ENCODE results near the gene TRIM26.
"Not testable (repeated sequence)": the region's sequence is repeated elsewhere in the genome, so short reads cannot be mapped to it uniquely, and the experiment has no call there.

TRIM26 gene

DNA sequence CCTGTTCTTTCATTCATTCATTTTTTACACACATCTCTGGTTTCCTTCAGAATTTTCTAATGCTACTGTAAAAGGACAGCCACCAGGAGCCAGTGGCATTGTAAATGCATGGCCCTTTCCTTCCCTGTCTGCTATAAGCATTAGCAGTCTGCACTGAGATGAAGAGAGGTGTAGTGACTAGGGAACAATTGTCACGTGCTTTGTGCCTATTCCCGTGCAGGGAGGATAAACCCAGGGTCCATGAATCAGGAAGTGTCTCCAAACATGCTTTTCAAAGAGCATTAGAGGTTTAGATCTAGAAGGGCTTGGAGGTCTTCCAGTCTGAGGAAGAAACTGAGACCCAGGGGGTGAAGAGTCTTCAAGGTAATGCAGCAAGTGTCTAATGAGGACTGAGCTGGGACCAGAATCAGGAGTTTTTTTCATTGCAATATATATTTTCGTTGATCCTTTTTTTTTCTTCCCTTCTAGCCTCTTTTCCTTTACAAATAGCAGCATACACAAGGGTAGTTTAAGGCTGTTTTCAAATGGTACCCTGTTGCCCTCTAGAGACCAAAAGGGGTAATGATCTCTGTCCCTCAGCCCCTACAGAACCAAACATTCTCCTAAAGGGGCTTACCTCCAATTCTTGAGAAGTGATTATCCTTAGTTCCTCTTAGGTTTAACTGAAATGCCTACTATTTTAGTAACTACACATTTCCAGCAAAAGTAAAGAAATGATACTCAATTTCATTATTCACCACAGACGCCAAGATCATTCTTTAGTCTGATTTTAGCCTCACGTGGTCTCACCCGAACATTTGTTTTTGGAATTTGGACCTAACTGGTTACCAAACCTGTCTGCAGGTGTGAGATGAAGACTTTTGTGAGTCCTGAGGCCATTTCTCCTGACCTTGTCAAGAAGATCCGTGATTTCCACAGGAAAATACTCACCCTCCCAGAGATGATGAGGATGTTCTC is 43.3 kb downstream of the TRIM26 start:
- no peak for DNase-seq (ENCODE audit: low read depth in 2 of 2)

DNA sequence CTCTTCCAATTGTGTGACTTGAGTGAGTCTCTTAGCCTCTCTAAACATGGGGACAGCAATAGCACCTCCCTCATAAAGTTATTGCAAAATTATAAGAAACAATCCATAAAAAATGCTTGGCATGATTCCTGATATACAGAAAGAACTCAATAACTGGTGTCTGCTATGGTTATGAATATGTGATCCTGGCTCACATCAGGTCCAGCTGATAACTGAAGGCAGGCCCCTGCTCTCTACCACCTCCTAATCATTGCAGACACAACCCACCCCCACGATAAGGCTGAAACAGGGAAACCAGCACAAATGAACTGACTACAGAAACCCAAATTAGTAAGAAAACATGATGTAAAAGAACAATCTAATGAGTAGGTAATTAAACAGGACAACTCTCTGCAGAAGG is 44.5 kb downstream of the TRIM26 start:
- DNase-seq (ENCODE audit: low read depth in 2 of 2): no peak

DNA sequence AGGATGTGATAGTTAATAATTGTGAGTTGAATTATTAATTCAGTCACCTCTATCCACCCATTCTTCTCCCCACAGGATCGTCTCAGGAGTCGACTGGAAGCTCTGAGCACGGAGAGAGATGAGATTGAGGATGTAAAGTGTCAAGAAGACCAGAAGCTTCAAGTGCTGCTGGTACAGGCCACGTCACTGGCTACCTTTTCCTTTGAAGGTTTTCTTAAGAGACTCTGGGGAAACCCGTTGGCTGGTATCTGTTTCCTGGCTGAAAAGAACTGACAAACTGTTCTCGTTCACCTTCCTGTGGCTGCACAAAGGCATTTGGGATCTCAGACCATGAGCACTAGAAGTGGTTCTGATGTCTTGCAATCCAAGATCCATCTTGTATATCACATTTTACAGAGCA is 46.1 kb downstream of the TRIM26 start:
- no peak for DNase-seq (ENCODE audit: low read depth in 2 of 2)

DNA sequence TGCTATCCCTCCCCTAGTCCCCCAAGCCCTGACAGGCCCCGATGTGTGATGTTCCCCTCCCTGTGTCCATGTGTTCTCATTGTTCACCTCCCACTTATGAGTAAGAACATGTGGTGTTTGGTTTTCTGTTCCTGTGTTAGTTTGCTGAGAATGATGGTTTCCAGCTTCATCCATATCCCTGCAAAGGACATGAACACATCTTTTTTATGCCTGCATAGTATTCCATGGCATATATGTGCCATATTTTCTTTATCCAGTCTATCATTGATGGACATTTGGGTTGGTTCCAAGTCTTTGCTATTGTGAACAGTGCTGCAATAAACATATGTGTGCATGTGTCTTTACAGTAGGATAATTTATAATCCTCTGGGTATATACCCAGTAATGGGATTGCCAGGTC is 48.0 kb downstream of the TRIM26 start:
- DNase-seq (ENCODE audit: low read depth in 2 of 2): not testable (repeated sequence)

DNA sequence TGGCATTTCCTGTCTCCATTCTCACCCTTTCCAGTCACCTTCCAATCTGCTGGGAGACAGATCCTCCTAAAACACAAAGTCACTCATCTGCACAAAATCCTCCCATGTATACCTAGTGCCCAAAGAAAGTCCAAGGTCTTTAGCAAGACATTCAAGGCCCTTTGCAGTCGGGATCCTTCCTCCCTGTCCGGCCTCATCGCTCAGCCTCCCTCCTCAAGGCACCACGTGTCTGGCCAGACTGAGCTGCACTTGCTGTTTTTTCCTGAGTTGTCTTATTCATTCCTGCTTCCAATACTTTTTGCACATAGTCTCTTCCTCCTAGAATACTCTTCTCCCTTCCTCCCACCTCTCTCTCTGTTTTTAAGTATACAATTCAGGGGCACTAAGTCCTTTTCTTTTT is 48.5 kb downstream of the TRIM26 start:
- DNase-seq (ENCODE audit: low read depth in 2 of 2): no peak

DNA sequence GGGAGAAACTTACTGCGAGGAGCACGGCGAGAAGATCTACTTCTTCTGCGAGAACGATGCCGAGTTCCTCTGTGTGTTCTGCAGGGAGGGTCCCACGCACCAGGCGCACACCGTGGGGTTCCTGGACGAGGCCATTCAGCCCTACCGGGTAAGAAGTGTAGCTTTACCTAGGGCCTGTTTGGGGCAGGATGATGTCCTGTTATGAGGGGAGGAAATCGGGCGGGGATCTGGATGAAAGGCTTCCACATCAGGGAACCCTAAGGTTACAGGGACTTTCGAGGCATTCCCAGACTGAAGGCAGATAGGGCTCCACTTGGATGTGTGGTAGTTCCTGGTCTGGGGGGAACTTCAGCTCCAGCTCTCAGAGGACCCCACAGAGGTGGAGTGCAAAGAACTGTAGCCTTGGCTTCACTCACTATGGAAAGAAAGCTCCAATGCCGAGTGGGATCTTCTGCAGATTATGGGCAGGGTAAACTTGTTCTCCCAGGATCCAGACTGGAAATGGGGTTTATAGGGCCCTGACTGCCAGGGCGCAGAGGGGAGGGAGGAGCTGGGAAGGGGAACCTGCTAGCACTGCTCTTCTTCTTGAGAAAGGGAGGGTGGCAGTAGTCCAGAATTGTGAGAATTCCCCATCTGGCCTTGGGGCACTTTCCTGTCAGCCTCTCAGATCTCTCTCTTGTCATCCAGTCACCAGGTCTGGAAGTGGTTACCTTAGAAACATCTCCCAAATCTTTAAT is 49.1 kb downstream of the TRIM26 start:
- no peak for DNase-seq (ENCODE audit: low read depth in 2 of 2)

DNA sequence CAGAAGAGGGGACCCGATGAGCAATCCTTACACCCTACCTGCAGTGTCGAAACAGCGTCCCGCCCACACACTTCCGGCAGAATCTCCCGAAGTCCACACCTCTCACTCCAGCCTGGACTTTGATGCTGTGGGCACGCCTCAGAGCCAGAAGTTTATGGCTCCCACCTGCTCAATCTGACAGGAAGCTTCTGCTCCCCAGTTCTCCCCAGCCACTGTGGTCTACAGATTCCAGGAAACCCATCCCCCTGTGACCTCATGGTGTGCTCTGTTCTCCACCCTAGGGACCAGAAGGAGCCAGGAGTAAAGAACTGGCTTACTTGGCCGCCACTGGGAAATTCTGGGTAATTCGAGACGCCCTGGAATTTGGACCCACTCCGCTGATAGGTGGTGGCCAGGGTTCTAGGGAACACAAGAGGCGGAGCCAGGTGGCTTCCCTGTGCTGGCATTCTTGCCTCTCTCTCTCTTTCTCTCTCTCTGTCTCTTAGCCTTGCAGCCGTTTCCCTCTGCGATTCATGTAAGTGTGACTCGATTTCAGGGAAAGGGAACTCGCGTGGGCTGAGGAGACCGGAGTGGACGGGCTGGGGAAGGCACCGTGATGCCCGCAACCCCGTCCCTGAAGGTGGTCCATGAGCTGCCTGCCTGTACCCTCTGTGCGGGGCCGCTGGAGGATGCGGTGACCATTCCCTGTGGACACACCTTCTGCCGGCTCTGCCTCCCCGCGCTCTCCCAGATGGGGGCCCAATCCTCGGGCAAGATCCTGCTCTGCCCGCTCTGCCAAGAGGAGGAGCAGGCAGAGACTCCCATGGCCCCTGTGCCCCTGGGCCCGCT is 49.9 kb downstream of the TRIM26 start, which contains the start of gene TRIM15:
TSS of gene TRIM15 (plus strand) at position 457 of the 828 bp plus-strand sequence. CDS start at position 596, 139 bp downstream.
- DNase-seq (ENCODE audit: low read depth in 2 of 2): peak in 1 of 2 donors; percentile 24

DNA sequence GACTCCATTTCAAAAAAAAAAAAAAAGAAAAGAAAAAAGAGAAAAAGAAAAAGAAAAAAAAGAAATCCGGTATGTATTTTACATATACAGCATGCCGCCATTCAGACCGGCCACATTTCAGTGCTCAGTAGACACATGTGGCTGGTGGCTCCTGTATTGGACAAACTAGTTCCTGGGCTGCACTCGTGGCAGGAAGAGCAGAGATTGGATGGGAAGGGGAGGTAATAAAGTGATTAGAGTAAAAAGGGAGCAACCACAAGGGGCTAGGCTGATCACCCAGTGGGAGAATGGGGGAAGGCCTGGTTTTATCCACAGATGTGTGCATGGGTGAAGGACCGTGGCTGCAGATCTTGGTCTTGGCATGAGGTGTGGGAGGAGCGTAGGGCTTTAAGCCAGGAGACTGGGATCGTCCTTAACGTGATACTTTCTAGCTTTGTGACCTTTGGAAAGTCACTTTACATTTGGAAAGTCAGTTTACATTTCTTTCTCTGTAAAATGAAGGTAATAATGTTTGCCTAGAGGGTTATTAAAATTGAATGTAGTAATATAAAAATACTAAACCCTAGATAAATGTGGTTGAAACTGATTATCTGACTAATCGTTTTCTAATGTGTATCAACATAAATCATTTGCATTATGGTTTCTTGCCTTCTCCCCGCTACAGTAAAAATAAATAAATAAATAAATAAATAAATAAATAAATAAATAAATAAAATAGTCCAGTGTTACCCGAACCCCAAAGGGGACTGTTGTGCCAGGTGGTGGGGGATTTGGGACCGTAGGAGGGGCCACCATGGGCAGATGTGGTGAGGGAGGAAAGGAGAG is 50.7 kb downstream of the TRIM26 start:
- no peak for DNase-seq (ENCODE audit: low read depth in 2 of 2)

DNA sequence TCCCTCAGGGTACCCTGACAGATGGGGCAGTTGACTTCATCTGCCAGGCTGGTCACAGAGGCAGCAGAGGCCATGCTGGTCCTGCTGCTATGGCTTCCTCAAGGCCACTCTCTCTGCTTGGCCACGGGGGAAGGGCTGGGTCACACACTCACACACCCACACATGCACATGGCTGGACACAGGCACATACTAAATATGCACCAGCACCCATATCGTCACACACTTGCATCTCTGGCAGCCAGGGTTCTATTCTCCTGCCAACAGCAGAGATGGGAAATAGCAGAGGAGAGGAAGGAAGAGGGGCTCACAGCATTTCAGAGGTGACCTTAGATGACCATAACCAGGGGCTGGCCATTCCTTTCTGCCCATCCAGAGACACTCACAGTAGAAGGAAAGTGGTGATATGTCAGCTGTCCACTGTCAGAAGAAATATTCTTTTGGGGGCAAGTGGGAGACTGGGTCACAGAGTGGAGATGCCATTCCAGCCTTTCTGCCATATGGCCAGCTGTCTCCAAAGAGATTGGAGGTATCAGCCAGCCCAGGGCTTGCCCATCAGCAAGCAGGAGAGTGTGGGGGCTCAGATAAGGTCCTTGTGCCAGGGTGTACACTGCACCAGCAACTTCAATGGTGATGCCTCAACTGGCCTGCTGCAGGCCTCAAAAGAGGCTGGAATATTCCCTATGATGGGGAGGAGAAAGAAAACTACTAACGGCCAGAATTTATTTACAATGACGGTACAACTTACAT is 52.2 kb downstream of the TRIM26 start, which contains the start of gene TRIM10:
TSS of gene TRIM10 (minus strand) at position 427 of the 747 bp plus-strand sequence. CDS start at position 74, 353 bp downstream.
- no peak for DNase-seq (ENCODE audit: low read depth in 2 of 2)

DNA sequence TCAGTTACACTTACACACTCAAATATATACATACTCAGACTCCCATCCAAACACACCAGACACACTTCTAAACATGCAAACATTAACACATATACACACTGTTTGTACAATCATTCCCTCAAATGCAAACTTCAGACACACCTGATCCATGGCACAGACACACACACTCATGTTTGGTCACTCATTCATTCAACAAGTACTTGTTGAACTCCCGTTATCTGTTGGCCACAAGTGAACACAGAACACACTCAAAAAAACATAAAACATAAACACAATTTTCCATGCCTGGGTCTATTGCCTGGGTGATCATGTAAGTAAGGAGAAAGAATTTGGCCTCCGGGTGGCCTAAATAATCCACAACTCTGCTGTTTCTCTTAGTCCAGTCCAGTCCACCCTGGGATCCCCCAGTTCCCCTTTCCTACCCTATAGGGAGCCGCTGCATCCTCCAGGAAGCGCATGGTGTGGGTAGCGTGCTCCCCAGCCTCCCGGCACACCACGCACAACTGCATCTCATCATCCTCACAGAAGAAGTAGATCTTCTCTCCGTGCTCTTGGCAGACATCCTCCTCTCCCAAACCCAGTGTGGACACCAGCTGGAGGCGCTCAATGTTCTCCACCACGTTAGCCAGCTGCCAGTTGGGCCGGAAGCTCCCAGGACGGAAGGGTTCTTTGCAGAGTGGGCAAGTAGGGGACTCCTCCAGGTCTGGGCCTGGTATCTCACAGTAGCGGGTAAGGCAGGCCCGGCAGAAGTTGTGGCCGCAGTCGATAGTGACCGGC is 53.0 kb downstream of the TRIM26 start:
- no peak for DNase-seq (ENCODE audit: low read depth in 2 of 2)

DNA sequence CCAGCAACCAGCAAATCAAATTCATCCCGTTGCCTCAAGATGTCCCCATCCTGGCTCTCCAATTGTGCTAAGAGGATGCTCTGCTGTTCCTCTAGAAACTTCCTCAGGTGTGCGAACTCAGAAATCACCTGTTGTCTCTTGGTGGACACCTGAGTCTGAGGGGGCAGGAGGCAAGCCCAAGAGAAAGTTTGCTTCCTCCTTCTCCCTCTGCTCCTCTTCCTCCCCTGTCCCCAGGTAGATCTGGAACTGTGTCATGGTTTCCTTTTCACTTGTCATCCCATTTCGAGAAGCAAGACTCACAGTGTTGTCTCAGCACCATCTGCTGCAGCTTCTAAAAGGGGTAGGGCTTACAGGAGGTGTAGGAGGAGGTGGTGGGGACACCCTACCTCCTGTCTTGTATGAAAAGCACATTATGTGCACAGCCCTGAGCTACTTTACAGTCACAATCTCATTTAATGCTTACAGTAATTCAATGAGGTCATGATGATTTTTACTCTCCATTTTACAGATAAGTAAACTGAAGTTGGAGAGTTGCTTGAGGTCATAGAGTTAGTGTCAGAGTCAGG is 54.6 kb downstream of the TRIM26 start:
- DNase-seq (ENCODE audit: low read depth in 2 of 2): no peak

DNA sequence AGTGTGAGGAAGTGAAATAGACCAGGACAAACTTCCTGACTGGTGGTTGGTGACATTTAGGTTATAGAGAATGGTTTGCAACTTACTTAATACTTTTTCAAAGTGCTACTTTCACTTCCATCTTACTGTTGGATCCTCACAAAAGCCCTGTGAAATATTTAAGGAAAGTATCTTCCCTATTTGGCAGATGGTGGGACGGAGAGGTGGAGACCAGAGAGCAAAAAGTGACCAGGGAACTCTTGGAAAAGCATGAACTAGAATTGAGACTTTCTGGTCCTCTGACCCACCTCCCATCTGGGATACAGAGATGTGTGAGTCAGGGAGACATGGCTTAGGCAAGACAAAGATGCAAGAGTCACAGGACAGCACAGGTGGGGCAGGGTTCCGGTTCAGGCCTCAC is 55.2 kb downstream of the TRIM26 start:
- DNase-seq (ENCODE audit: low read depth in 2 of 2): no peak

DNA sequence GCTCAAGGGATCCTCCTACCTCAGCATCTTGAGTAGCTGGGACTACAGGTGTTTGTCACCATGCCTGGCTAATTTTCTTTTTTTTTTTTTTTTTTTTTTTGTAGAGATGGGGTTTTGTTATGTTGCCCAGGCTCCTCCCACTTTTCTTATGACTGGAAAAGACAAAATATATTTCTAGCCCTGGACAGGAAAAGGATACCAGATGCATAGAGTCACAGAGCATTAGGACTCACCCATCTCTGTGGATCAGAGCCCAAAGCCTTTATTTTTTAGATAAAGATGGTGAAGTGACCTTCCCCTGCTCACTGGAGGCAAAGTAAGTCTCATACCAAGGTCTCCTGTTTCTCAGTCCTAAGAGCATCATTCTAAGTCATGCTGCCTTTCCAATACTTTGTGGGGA is 55.6 kb downstream of the TRIM26 start:
- DNase-seq (ENCODE audit: low read depth in 2 of 2): no peak

DNA sequence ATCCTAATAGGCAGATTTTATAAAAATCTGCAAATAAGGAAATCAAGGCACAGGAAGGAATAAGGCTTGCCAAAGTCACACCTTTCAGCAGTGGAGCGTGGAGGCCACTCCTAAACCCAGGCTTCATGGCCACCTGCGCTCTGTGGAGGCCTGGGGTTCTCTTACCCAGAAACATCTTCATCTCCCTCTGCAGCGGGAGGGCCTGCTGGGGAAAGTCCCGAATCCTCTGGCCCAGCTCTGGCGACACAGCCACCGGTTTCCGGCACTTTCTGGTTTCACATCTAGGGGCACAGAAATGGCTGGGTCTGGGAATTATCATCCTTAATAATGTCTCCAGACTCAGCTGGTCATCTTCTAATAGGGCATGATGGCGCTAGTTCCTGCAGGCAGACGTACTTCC is 56.4 kb downstream of the TRIM26 start:
- no peak for DNase-seq (ENCODE audit: low read depth in 2 of 2)

DNA sequence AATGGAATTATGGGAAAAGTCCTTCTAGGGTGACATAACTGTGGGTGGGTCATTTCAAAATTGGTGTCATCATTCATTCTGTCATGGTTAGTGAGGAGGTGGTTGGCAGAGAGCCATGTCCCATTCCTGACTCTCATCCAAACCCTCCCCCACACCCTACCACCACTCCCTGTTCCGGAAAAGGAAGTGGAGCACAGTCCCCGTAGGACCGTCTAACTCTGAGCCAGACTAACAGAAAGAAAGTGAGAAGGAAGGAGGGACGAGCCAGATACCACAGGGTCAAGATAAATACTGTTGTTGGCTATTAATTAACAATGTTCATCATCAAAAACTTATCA is 57.0 kb downstream of the TRIM26 start:
- no peak for DNase-seq (ENCODE audit: low read depth in 2 of 2)

DNA sequence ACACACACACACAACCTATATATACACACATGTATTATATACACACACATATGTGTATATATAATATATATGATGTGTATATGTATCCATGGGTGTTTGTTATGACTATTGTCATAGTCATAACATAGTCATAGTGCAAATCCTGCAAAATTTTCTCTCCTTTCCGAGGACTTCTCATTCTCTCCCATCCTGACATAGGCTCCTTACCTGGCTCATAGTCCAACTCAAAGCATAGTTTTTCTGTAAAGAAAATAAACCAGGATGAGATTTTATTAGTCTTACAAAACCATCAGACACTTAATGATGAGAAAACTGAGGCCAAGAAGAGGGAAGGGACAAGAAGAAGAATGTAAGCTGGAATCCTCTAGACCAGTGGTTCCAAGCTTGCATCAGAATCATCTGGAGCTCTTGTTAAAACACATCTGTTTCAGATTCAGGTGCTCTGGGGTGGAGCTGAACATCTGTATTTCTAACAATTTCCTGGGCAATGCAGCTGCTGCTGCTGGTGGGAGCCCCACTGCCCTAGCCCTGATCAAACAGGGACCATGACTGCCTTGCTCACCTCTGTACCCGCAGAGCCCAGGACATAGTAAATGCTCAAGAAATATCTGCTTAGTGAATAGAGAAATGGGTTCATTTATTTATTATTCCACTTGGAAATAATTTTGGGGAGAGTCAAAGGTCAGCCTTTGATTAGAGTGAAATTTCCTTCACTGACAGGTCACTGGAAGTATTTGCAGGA is 57.5 kb downstream of the TRIM26 start:
- DNase-seq (ENCODE audit: low read depth in 2 of 2): no peak

DNA sequence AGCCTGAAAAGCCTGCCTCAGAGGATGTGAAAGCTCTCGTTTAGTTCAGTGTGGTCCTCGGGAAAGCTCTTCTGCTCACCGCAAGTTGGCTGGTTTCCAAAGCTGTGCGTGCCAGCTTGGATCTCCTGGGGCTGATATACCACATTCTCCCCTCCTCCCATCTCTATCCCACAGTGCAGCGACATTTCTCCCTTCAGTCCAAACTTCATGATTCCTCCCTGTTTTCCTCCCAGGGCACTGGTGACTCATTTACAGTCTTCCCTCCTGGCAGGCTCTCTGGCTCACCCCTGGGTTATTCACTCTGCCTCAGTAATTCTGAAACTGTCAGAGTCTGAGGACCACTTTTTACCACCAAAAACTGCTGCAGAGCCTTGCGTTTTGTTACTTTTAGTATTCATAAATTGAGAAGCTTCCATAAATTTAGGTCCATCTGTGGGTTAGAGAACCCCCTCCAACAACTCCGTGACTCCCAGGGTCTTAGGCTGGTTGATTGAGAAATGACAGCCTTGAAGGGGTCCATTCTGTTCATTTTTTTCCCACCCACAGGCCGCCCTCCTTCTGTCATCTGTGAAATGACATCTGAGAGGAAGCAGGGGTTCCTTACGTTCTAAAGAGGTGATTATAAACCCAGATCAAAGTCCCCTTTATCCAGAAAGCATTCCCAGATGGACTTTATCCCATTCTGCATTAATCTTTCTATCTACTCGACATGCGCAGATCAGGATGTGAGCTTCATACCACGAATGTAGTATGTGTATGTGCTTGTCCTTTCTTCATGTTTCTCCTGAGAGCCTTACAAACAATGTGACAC is 58.3 kb downstream of the TRIM26 start:
- no peak for DNase-seq (ENCODE audit: low read depth in 2 of 2)

DNA sequence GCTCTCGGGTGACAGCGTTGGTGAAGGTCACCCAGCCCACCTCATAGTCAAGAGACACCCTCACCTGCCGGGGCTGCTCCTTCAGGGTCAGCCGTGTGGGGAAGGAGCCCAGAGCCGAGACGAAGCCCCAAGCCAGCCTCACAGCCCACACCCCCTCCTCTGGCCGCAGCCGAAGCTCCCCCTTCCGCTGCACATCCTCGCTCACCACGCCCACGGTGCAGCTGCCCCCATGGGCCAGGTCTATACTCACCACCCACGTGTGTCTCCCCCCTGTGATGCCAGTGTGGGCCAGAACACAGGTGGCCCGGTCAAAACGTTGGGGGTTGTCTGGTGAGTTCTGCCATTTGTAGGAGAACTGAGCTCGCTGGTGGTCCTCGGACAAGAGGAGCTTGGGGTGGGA is 59.1 kb downstream of the TRIM26 start:
- no peak for DNase-seq (ENCODE audit: low read depth in 2 of 2)
